Stimulated activated CD4-positive, alpha-beta T cell treated with anti-CD3 and anti-CD28 coated beads, Interleukin-1b, Interleukin-23, amount 100 ng/mL, for 4 hours (primary cell): ENCODE measurements around the gene AKAP7.
A peak's percentile ranks its signal among the peaks of the same experiment; 100 is the strongest.

Experiments used
- DNase-seq, 2 donors: peaks; one replicate each; pipeline ENCODE4 v3.0.0-alpha.2; 2020; ENCODE audit warnings: low read depth in 2 of 2

AKAP7 gene

GRCh38 chr6:131199568-131200272, 64.5 kb downstream of the AKAP7 start:
- DNase-seq, result peak in 1 of 2 donors; percentile 61

- no peak for DNase-seq
Measured at GRCh38 chr6:131205481-131206244, 70.4 kb downstream of the AKAP7 start.

- no peak for DNase-seq
Measured at GRCh38 chr6:131206463-131207251, 71.4 kb downstream of the AKAP7 start.

- DNase-seq, result no peak
Measured at GRCh38 chr6:131208787-131209186, 73.5 kb downstream of the AKAP7 start.

GRCh38 chr6:131210469-131210868, 75.2 kb downstream of the AKAP7 start:
- DNase-seq, result no peak

GRCh38 chr6:131212024-131212423, 76.8 kb downstream of the AKAP7 start:
- DNase-seq, result no peak

GRCh38 chr6:131212913-131213312, 77.6 kb downstream of the AKAP7 start:
- DNase-seq, result no peak

GRCh38 chr6:131213501-131213990, 78.3 kb downstream of the AKAP7 start:
- DNase-seq, result no peak

- no peak for DNase-seq
Measured at GRCh38 chr6:131215219-131215618, 80.0 kb downstream of the AKAP7 start.

- DNase-seq, result no peak
Measured at GRCh38 chr6:131216246-131216645, 81.0 kb downstream of the AKAP7 start.

- no peak for DNase-seq
Measured at GRCh38 chr6:131222773-131223172, 87.5 kb downstream of the AKAP7 start.

- DNase-seq, result no peak
Measured at GRCh38 chr6:131223416-131223815, 88.1 kb downstream of the AKAP7 start.

GRCh38 chr6:131225127-131225526, 89.9 kb downstream of the AKAP7 start:
- no peak for DNase-seq

- DNase-seq, result no peak
Measured at GRCh38 chr6:131225959-131226358, 90.7 kb downstream of the AKAP7 start.

- no peak for DNase-seq
Measured at GRCh38 chr6:131226459-131227157, 91.3 kb downstream of the AKAP7 start.

- DNase-seq, result no peak
Measured at GRCh38 chr6:131227158-131227543, 91.9 kb downstream of the AKAP7 start.

- DNase-seq, result no peak
Measured at GRCh38 chr6:131231103-131231502, 95.8 kb downstream of the AKAP7 start.

GRCh38 chr6:131231891-131232290, 96.6 kb downstream of the AKAP7 start:
- DNase-seq, result no peak

GRCh38 chr6:131244942-131245341, 109.7 kb downstream of the AKAP7 start:
- DNase-seq, result no peak

GRCh38 chr6:131250122-131250521, 114.9 kb downstream of the AKAP7 start:
- peak in 1 of 2 donors; percentile 6 for DNase-seq

GRCh38 chr6:131250936-131251335, 115.7 kb downstream of the AKAP7 start:
- no peak for DNase-seq
